HG03135 (cell line): ENCODE measurements around the gene NOX1.

Source experiments
- ATAC-seq: cut with Tn5 transposase; IDR thresholded peaks from one replicate; pipeline ENCODE4 v1.9.1; 2021; ENCODE audit warnings: mild to moderate bottlenecking, moderate library complexity; ENCODE audit not compliant: unreplicated experiment

The NOX1 gene

DNA sequence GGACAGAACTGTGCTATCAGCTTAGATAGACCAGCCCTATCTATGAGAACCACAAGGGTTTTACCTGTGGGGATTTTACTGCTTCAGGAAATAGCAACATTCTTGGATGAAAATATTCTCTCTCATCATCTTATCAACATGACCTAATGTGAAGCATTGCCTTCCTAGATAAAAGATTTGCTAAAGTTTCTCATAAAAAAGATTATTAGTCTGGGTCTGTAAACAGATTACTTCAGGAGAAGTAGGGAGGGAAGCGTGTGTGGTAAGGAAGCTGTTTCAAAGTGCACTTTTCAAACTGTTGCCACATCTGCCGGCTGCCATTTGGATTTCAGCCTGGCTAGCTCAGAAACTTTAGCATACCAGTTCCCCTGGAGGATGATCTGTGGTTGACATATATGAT is at the start of gene NOX1:
NOX1 (minus strand) TSS at position 35 of the 400 bp plus-strand sequence. CDS start 220 bp downstream, outside the sequence.
- ATAC-seq = no peak

DNA sequence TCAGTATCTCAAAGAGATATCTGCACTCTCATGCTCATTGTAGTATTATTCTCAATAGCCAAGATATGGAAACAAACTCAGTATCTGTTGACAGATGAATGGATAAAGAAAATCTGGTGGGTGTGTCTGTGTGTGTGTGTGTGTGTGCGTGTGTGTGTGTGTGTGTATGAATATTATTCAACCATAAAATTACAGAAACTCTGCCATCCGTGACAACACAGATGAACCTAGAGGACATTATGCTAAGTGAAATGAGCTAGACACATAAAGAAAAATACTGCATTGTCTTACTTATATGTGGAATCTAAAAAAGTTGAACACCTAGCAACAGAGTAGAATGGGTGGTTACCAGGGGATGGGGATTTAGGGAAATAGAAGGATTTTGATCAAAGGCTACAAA is 41.4 kb upstream of the NOX1 start:
- ATAC-seq = no peak

DNA sequence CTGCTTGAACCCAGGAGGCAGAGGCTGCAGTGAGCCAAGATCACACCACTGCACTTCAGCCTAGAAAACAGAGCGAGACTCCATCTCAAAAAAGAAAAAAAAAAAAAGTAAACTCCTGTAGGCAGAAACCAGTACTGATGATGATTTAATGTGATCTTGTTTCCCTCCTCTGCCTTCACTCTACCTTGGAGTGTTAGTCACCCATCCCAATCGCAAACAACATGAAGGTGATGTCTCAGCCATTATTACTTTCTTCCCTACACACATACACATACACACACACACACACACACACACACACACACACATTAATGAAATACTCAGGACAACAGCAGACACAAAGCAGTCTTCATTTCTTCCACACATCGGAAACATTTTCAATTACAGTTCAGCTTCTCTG is 39.0 kb upstream of the NOX1 start:
- no peak for ATAC-seq

DNA sequence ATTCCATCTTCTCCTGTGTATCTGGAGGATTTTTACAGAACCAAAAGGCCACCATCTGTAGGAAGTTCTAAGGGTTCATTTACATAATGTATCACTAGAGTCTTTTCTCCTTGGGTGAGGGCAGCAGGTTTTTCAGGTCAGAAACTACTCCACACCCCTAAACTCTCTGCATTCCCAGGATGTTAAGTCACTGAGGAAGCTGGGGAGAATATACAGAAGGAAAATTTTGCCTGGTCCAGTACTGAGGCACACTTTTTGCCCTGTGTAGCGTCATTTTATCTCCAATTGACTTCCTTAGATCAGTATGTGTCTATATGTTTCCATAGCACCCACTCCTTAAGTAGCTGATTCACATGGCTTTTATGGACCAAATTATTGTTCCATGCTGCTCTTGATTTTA is 37.6 kb upstream of the NOX1 start:
- ATAC-seq = no peak

DNA sequence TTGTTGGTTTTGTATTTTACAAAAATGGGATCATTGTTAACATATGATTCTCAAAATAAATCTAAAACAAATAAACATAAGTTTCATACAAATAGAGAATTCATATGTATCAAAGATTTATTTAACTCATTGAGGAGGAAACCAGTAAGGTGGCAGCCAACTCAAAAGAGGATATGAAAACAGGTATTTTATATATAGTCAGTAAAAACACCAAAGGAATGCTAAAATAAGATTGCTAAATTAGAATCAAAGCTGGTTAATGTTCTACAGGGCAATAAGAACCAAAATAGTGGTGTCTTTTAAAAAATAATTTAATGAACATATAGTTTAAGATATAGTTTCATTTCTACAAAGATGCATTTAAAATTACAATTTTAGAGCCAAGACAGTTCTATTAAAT is 31.5 kb upstream of the NOX1 start:
- no peak for ATAC-seq

DNA sequence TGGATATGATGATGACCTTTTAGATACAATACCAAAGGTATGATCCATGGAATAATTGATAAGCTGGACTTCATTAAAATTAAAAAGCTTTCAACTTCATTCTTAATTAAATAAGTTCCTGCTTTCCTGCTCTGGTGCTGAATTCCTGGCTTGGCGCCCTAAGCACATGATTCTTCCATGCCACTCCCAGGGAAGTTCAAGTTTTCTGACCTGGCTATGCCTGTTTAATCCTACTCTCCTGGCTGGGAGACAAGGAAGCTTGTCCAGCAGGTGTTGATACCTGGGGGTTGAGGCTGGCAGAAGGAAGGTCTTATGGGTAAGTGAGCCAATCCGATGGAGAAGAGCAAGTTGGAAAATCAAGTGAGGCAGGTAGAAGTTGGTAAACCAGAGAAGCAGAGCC is 30.3 kb upstream of the NOX1 start:
- no peak for ATAC-seq

DNA sequence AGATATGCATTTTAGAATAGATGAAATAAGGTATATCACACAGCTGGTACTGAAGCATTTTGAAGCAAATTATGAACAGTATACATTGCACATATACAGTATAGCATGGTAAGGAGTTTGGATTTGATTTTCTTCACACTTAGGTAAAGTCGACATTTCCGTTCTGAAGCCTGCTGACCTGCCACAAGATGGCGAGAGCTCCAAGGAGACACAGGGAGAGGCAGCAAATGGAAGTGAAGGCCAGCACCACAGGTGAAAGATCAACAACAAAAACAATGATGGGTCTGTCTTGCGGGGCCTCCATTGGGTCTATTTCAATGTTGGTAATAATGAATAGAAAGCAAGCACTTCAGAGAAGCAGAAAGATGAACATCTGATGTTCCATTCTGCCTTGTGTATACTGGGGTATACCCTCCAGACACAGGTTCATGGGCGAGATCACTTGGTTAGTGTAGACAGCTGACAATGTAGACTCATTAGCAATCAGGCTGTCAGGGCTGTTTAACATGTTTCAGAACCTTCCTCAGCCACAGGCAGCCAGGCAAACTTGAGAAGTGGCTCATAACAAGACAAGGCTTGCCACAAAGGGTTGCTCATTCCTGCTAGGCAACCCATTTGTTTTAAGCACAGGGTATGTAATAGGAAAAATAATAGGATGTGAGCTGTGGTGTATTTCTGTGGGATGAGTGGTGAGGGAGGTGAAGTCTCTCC is 21.4 kb upstream of the NOX1 start:
- no peak for ATAC-seq

DNA sequence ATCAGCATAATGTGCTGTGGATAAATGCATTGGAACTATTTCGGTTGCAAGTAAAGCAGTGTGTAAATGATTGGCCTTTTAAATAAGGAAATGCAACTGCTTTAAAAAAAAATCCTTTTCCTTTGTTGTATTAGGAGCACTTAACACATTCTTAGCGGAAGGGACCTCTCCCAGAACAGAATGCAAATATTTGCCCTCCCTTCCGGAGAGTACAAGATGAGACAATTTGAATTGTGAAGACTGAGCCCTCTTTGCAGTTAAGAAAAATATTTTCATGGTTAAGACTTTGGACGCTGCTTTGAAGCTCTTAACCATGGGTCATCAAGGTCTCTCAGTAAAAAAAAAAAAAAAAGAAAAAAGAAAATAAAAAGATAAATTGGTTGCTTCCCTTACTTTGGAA is 9.5 kb upstream of the NOX1 start:
- no peak for ATAC-seq

DNA sequence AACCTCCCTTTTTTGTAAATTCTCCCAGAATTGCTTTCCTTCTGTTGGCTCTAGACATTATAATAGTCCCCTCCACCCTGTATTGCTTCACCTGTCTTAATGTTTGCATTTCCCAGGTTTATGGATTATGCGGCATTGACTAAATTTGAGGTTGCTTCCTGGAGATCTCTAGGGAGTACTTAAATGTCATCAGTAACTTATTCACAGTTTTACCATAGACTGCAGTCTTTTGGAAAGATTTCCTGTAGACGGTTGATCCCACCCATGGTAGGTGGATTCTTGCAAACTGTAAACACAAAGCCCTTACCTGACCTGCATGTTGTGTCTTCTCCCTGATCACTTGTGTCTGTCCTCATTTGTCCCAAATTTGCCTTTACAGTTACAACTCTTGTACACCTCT is 6.2 kb upstream of the NOX1 start:
- no peak for ATAC-seq

DNA sequence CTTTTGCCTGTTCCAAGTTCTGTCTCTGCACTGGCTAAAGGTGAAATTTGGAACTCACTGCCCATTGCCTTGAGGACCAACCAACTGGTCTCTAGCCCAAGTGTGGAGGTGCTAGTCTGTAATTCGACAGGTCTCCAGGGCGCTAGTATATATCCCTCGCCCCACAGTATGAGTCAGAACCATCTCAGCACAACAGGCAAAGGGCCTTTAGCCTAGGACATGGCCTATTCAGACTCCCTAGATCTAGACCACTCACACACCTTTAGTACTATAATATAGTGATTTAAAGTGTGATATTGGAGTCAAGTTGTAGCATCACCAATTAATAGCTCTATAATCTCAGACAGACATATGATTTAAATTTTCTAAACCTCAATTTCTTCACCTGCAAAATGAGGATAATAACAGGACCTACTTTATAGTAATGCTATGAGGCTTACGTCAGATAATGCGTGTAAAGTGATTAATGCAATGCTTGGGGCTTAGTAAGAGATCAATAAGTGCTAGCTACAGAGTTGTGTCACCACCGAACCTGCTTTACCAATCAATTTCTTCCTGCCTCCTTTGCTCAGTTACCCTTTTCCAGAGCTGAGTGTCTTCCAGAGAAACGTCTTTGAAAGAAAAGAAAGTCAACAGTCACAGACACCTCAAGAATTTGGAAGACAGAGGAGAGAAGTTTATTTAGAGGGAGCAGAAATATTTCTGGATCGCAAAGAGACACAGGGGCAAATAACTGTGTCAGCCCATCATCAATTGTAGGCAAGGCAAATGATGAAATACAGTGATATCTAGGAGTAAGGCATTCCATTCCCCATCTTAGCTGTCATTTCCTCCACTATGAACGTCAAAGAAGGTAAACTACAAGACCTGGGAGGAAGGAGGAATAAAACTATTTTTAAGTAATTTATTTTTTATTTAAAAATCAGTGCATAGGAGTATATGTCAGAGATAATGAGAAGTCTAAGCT is 2.3 kb downstream of the NOX1 start:
- ATAC-seq = no peak

DNA sequence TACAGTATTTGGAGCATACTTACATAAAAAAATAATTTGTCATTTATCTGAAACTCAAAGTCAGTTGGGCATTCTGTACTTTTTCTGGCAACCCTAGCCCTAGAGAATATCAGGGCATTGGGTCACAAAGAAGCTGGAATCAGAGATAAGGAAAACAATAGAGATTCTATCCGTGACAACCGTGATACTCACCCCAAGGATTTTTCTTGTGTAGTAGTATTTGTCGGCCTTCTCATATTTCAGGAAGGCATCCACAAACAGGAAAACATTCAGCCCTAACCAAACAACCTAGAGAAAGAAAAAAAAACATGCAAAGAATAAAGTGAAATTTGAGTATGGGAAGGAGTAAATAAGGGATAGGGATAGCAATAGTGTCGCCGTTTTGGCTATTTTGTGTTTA is 3.6 kb downstream of the NOX1 start:
- no peak for ATAC-seq

DNA sequence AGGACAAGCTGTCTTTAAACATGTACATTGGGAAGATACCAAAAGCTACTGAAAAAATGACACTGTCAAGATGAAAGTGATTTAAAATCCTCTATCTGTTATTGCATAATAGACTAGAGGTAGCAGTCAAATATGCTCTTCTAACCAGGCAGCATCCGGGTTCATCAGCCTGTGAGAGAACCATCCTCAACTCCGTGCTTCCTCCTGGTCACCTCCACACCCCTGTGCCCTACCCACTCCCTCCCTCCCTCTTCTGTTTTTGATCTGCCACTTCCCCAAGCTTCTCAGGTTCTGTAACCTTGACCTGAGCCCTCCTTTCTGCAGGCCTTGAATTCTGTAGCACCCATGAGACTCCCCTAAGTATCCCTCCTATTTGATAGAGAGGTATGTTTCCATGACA is 5.9 kb downstream of the NOX1 start:
- ATAC-seq = no peak

DNA sequence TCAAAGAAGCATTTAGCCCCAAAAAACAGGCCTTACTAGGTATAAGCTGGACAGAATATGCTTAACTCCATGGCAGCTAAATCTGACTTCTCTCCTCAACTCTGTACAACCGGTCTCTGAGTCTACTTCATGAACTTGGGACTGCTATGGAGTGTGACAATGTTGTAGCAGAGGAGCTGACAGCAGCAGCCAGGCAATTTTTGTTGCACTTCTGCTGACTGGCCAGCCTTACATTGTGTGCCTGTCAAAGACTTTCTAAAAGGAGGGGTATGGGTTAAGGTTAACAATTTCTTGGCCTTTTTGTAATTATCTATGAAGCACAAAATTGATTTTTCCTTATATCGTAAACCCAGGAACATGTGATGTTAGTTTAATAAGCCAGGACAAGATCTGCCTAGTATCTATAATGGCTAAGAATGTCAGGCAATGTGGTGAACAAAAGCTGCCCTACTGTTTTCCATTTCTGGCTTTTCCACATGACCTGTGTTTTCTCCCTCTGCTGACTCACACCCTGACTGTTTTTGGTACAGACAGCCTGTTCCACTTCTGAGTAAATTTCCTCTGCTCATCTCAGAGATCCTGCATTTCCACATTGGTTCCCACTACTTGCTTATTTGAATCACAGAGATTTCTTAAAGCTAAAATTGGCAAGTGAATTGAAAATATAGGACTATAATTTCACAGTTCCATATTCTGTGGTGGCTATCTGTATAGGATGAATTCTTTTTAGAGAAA is 9.3 kb downstream of the NOX1 start:
- ATAC-seq = no peak

DNA sequence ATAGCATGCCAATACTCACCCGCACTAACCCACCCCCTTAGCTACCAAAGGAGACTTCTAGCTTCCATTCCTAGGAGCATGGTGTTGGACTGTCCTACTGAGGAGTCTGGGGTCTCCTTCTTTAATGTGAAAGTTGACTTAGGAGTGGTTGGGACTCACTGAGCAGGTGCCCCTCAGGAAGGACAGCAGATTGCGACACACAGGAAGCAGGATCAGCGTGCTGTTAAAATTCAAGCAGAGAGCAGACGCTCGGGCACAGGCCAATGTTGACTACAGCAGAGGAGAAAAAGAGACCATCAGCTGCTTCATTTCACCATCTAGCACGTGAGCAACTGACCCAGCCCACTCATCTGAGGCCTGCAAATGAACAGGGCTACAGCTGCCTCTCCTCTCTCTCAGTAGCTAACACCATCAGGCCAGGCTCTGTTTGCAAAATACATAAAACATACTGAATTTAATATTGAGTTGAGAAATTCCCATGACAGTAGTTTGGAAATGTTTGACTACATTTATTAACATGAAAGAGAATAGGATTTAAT is 10.8 kb downstream of the NOX1 start:
- no peak for ATAC-seq

DNA sequence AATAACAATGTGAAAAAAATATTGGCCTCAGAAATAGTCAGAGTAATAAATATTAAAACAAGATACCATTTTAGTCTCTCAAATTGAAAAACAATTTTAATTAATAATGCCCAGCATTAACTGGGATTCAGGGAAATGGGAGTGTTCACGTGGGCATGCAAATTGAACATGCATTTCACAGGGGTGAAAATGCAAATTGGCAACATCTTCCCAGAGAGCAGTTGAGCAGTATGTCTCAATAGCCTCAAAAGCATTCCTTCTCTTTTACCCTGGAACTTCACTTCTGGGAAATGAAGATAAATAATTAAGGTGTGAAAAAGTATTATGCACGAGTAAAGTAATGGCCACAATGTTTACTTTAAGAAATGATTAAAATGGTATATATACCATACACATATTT is 21.3 kb downstream of the NOX1 start:
- no peak for ATAC-seq

DNA sequence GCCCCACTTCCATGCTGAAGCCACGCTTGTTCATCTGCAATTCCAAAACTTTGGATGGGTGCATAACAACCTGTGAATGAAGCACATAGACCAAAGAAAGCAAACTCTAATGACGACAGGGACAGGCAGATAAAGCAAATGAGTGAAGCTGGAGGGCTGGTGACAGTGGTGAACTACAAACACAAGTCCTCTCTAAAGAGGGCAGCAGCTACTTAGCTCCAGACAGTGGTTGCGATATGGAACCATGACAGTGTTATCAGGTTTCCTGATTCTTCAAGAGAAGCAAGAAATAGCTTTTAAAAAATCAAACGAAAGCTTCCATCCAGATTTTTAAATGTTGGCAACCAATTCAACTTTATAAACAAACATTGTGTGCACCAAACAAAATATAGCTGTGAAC is 23.8 kb downstream of the NOX1 start:
- no peak for ATAC-seq

DNA sequence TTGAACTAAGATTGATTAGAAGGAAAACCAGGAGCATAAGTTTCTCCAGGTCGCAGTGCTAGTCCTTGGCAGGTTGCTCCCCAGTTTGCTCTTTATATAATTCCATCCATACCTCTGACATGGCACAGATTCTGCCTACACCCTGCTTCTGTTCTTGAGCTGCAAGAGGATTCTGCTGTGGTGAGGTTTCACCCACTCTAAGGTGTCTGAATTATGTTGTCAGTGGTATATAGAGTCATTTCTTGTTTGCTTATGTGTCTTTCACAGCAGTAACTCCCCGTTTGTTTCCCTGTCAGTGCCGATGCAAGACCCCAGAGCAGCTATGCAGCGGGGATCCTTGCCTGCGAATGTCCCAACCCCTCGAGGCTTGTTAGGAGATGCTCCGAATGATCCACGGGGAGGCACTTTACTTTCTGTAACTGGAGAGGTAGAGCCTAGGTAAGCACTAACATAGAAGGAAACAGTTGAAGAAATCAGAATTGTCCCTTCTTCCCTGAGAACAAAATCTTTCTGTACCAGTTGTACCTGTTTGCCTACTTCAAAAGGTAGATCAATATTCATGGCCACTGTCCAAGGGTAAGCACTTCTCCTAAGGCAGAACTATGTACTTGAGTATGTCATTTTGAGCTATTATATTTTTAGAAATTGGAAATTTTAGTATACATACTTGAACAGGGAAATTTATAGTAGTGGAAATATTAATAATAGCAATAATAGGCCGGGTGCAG is 42.8 kb downstream of the NOX1 start:
- no peak for ATAC-seq

DNA sequence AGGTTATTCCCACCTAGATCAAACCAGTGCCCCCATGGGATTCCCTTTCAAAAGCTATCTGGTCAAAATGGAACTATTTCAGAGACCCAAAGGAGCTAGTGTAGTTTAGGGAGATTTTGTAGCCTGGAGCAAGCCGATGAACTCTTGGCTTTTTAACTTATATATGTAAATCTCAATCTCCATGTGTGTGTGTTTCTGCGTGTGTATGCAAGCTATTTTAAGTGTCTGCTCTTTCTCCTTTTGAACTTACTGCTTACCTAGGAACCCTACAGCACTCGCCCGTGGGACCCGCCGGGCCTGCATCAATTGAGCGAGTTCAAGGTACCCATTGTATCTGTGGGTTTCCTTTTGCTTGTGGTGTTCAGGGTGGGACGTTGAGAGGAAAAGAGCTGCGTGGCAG is 43.6 kb downstream of the NOX1 start:
- ATAC-seq = no peak

DNA sequence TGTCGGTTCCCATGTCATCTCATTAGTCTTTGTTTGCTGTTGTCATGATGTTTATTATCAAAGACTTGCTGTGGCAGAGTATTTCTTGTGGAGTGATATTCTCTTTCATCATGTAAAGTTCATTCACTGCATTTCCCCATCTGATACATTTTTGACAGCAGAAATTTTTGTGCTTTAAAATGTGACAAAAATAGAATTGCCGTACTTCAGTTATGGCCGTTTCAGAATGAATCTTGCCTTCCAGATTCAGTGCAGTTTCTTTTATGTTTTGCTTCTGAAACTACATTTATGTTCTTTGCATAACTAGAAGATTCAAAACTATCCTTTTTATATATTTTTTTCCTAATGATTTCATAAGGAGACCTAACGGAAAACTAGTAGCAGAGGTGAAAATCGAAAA is 44.0 kb downstream of the NOX1 start:
- no peak for ATAC-seq

DNA sequence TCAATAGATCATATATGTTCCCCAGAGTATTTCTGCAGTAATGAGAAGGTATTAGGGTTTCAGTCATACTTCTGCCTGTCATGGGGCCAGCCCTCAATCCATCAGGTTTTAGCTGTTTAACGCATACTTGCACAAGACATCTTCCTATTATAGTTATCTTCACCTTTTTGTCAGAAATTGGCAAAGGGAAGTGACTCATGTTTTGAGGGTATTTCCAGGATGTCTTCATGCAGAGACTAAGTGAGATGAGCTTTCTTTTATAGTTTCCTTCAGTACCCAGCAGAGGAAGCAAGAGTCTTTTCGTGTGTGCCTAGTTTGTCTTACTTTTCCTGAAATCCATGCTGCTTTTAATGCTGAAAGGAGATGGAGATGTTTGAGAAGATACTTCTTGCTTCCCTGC is 44.4 kb downstream of the NOX1 start:
- peak; percentile 70 for ATAC-seq
